ENCODE data around the gene C16orf78.

C16orf78 gene, protein sequence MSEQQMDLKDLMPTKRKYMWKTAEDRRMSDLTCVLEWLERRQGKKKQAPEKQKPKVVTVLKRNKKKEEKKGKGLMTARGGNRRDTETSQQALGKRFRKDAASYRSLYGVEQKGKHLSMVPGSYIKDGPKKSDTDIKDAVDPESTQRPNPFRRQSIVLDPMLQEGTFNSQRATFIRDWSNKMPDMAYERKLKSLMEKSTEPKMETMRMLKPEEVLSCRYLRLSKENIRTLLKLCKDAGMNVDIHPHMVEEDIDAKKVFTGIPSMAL

DNA sequence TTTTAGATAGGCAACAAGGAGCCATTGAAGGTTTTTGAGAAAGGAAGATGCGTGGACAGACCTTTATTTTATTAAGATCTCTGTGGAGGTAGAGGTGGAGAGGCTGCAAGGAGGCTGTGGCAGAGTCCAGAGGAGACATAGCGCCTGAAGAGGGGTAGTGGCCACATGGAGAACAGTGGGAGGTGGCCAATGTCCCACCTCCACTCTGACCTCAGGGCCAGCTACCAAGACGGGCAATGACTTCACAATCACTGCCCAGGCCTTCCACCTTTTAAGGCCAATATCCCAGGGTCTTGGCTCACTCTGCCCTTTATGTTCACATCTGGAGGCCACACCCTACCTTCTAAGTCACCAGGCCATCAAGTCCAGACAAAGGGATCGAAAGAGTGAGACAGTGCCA, at the start of gene C16orf78:
Gene C16orf78 (plus strand): TSS at position 301 of the 400 bp plus-strand sequence. CDS start 136 bp downstream, outside the sequence.
- no peak within 1 kb of the TSS for H3K4me3 ChIP-seq (ENCODE audit: control insufficient read depth, low read depth, low read length)
- TF ChIP-seq, protein P1, sequence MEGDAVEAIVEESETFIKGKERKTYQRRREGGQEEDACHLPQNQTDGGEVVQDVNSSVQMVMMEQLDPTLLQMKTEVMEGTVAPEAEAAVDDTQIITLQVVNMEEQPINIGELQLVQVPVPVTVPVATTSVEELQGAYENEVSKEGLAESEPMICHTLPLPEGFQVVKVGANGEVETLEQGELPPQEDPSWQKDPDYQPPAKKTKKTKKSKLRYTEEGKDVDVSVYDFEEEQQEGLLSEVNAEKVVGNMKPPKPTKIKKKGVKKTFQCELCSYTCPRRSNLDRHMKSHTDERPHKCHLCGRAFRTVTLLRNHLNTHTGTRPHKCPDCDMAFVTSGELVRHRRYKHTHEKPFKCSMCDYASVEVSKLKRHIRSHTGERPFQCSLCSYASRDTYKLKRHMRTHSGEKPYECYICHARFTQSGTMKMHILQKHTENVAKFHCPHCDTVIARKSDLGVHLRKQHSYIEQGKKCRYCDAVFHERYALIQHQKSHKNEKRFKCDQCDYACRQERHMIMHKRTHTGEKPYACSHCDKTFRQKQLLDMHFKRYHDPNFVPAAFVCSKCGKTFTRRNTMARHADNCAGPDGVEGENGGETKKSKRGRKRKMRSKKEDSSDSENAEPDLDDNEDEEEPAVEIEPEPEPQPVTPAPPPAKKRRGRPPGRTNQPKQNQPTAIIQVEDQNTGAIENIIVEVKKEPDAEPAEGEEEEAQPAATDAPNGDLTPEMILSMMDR (IDR thresholded peaks at IDR 0.05; ENCODE audit: control insufficient read depth, insufficient read depth, low read depth, low read length, missing control alignments) = no peak
- no peak for DNase-seq (ENCODE audit: low read depth)

GRCh38 chr16:49324703-49325102, 48.9 kb upstream of the C16orf78 start:
- TF ChIP-seq, protein P1 (IDR thresholded peaks at IDR 0.05; ENCODE audit: control insufficient read depth, insufficient read depth, low read depth, low read length, missing control alignments) = no peak
- H3K4me3 ChIP-seq (ENCODE audit: control insufficient read depth, low read depth, low read length) = no peak overlapping the region
- DNase-seq (ENCODE audit: low read depth) = no peak

GRCh38 chr16:49327466-49327865, 46.1 kb upstream of the C16orf78 start:
- DNase-seq (ENCODE audit: low read depth) = no peak
- TF ChIP-seq, protein P1 (IDR thresholded peaks at IDR 0.05; ENCODE audit: control insufficient read depth, insufficient read depth, low read depth, low read length, missing control alignments) = no peak
- no peak overlapping the region for H3K4me3 ChIP-seq (ENCODE audit: control insufficient read depth, low read depth, low read length)

DNA sequence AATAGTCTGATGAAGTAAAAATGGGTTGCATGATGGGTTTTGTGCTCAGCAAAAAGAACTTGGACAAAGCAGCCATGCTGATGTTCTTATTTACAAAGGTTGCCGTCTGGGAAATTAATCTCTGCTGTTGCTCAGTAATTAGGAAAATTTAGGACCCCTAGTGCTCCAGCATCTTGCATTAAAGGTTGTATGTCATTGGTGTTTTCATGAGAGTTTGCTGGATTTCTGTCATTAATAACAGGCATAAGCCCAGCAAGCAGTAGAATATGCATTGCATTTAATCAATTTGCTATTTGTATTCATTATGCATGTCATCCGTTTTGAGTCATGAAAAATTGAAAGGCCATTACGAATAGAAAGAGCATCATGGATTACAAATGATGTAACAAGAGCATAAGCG, 45.3 kb upstream of the C16orf78 start:
- no peak for DNase-seq (ENCODE audit: low read depth)
- TF ChIP-seq, protein P1 (IDR thresholded peaks at IDR 0.05; ENCODE audit: control insufficient read depth, insufficient read depth, low read depth, low read length, missing control alignments) = no peak
- H3K4me3 ChIP-seq (ENCODE audit: control insufficient read depth, low read depth, low read length) = no peak overlapping the region

- no peak for DNase-seq (ENCODE audit: low read depth)
- H3K4me3 ChIP-seq (ENCODE audit: control insufficient read depth, low read depth, low read length) = no peak overlapping the region
- TF ChIP-seq, protein P1 (IDR thresholded peaks at IDR 0.05; ENCODE audit: control insufficient read depth, insufficient read depth, low read depth, low read length, missing control alignments) = no peak
Measured at GRCh38 chr16:49330562-49331201, 42.9 kb upstream of the C16orf78 start.

DNA sequence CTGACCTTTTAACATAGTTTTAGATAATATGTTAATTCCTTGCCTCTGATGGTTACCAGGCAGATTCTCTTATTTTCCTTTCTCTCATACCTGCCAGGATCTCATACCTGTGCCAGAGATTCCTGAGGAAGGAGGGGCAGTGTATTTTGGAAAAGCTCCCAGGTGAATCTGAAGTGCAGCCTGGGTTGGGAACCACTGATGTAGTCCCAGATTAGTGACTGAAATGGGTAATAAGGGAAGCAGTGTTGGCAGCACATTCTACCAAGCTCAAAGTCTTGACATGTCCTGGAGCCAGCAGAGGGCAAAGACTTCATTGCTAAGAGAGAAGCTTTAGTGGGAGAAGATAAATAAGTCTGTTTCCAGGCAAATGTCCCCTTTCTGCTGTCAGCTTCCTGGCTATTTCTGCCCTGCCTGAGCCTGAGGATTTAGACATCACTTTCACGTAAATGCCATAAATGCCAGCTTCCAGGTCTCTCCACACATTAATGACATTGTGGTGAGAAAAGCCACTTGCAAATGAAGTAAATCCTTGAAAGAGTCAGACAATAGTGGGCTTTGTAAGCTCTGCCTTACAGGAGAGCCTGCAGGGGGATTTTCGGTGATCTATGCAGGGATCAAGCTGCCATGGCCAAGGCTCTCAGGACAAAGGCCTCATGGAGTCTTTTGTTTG, 40.9 kb upstream of the C16orf78 start:
- H3K4me3 ChIP-seq (ENCODE audit: control insufficient read depth, low read depth, low read length) = no peak overlapping the region

More for the DNA sequence above, 40.9 kb upstream of the C16orf78 start:
- TF ChIP-seq, protein P1 (IDR thresholded peaks at IDR 0.05; ENCODE audit: control insufficient read depth, insufficient read depth, low read depth, low read length, missing control alignments) = no peak
- DNase-seq (ENCODE audit: low read depth) = no peak
